Astrocyte of the cerebellum (primary cell): ENCODE results near the gene MORN1.
A peak's percentile ranks its signal among the peaks of the same experiment; 100 is the strongest.

Source experiments
- DNase-seq: peaks from one replicate; pipeline ENCODE4 v3.0.0-alpha.2; 2011; ENCODE audit warnings: low read depth
- H3K4me3 ChIP-seq: 2 replicates; pipeline ENCODE4 v1.5.1; 2011; ENCODE audit warnings: mild to moderate bottlenecking, low read depth, low read length, moderate library complexity
- CTCF ChIP-seq: IDR thresholded peaks from 2 replicates; pipeline ENCODE4 v1.5.1; 2012; ENCODE audit warnings: low read length, low read depth, moderate library complexity, mild to moderate bottlenecking; ENCODE audit errors: missing control alignments
- in situ Hi-C: cut with HindIII; loops from 2 replicates; pipeline ENCODE4 v1.10.0; 2017; ENCODE audit warnings: low sequenced_read_pairs

Gene MORN1

GRCh38 chr1:2313651-2314261, 77.6 kb downstream of the MORN1 start:
- DNase-seq: no peak
- in situ Hi-C loops: no loop called here
- TF ChIP-seq CTCF: no peak
- peak overlapping the region; percentile 24 for H3K4me3 ChIP-seq

GRCh38 chr1:2312515-2313301, 78.6 kb downstream of the MORN1 start:
- no peak for DNase-seq
- no peak for TF ChIP-seq CTCF
- no peak overlapping the region for H3K4me3 ChIP-seq
- in situ Hi-C loops: no loop called here

- in situ Hi-C loops: no loop called here
- no peak for TF ChIP-seq CTCF
- no peak for DNase-seq
- H3K4me3 ChIP-seq: no peak overlapping the region
Measured at GRCh38 chr1:2312160-2312514, 79.2 kb downstream of the MORN1 start.

GRCh38 chr1:2311184-2312032, 79.9 kb downstream of the MORN1 start:
- no peak overlapping the region for H3K4me3 ChIP-seq
- DNase-seq: no peak
- peak; percentile 58 for TF ChIP-seq CTCF
- in situ Hi-C loops: no loop called here

- no peak for DNase-seq
- H3K4me3 ChIP-seq: no peak overlapping the region
- TF ChIP-seq CTCF: no peak
- in situ Hi-C loops: no loop called here
Measured at GRCh38 chr1:2310332-2311183, 80.8 kb downstream of the MORN1 start.

- TF ChIP-seq CTCF: no peak
- in situ Hi-C loops: no loop called here
- DNase-seq: no peak
- H3K4me3 ChIP-seq: no peak overlapping the region
Measured at GRCh38 chr1:2308844-2309243, 82.5 kb downstream of the MORN1 start.
